ENCODE data around the gene HAPSTR1. TPM values are rescaled to one million over a fixed set of nuclear protein-coding genes. Genes with fewer than 3 reads are reported as not detected.
A peak's percentile ranks its signal among the peaks of the same experiment; 100 is the strongest.

Gene HAPSTR1
- total and polyA plus RNA-seq, 7 donors, result 15.1 to 80.0 (median 54.5) TPM

DNA sequence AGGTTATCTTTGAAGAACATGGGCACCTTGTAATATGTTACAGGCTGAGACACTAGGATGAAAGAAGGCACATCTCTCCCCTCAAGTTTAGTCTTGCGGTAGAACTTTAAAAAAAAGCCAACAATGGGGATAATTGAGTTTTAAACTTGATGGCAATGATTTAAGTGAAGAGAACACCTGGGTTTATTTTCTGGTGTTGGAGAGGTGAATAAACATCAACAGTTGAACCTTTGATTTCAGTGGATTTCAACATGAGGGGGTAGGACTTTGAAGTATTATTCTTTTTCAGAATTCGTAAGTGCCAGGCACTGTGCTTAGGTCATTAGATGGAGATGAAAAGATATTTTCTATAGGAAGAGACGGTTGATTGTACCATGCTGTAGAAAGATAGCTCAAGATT is 22.3 kb downstream of the HAPSTR1 start:
- Histone ChIP-seq H3K27ac (no peak overlapping the region), H3K36me3 (ENCODE audit: insufficient read depth in 1 of 2, low read depth in 1 of 2) (peaks cover 4 to 24% of the 10 kb centered on the region in 2 donors)

GRCh38 chr16:9114112-9114511 is 22.7 kb downstream of the HAPSTR1 start:
- no peak for DNase-seq
- peaks cover 86% of the 10 kb centered on the region for H3K4me1 ChIP-seq
- H3K36me3 ChIP-seq (ENCODE audit: insufficient read depth in 1 of 2, low read depth in 1 of 2), result peaks cover 4 to 27% of the 10 kb centered on the region in 2 donors
- H3K9me3 ChIP-seq, result no peaks in the 10 kb centered on the region
- TF ChIP-seq, protein P1, sequence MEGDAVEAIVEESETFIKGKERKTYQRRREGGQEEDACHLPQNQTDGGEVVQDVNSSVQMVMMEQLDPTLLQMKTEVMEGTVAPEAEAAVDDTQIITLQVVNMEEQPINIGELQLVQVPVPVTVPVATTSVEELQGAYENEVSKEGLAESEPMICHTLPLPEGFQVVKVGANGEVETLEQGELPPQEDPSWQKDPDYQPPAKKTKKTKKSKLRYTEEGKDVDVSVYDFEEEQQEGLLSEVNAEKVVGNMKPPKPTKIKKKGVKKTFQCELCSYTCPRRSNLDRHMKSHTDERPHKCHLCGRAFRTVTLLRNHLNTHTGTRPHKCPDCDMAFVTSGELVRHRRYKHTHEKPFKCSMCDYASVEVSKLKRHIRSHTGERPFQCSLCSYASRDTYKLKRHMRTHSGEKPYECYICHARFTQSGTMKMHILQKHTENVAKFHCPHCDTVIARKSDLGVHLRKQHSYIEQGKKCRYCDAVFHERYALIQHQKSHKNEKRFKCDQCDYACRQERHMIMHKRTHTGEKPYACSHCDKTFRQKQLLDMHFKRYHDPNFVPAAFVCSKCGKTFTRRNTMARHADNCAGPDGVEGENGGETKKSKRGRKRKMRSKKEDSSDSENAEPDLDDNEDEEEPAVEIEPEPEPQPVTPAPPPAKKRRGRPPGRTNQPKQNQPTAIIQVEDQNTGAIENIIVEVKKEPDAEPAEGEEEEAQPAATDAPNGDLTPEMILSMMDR (IDR thresholded peaks at IDR 0.05), result no peak
- H3K4me3 ChIP-seq, result no peak overlapping the region
- WGBS, 3 donors, result 75 to 80% (median 77%) methylated on average over 5 of the region's 5 CpGs
- intact Hi-C loops (cut with DNase I), result loop anchor here in 1 of 2 donors (10.0 kb wide), 1 partner anchor 219 kb away; no protein-coding TSS in a partner anchor
- H3K27me3 ChIP-seq (ENCODE audit: insufficient read depth in 3 of 3, low read length in 2 of 3), result no peaks in the 10 kb centered on the region
- H3K27ac ChIP-seq, result no peak overlapping the region
- ATAC-seq, result no peak

More for the DNA sequence above, 22.3 kb downstream of the HAPSTR1 start:
- H3K4me3 ChIP-seq, result no peak overlapping the region
- DNase-seq (no peak), ATAC-seq (no peak)
- intact Hi-C loops (cut with DNase I), result loop anchor here in 1 of 2 donors (10.0 kb wide), 1 partner anchor 219 kb away; no protein-coding TSS in a partner anchor
- H3K27me3 ChIP-seq (ENCODE audit: insufficient read depth in 3 of 3, low read length in 2 of 3), result no peaks in the 10 kb centered on the region
- WGBS, 3 donors, result 92 to 95% (median 94%) methylated on average over 3 of the region's 3 CpGs
- H3K9me3 ChIP-seq, result no peaks in the 10 kb centered on the region
- TF ChIP-seq, protein P1 (IDR thresholded peaks at IDR 0.05), result no peak
- peaks cover 87% of the 10 kb centered on the region for H3K4me1 ChIP-seq

DNA sequence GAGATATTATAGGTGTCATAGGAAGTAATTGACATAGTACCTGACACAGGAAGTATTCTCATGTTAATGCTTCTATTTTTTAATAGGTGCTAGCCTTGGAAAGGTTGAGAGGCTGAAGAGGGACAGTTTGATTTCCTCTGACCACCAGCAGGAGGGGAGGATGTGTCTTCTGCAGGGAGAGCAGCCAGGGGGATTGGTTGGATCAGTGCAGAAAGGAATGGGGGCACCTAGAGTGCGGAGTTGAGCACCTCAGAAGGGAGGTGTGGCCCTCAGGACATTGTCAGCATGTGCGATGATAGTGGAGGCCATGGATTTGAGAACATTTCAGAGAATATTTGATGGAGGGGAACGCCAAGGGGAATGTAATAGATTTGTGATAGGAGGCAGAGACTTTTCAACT is 23.4 kb downstream of the HAPSTR1 start:
- no peaks in the 10 kb centered on the region for H3K9me3 ChIP-seq
- DNase-seq (no peak), ATAC-seq (no peak)
- WGBS, 3 donors, result 96 to 97% (median 96%) methylated on average over 3 of the region's 3 CpGs
- H3K27me3 ChIP-seq (ENCODE audit: insufficient read depth in 3 of 3, low read length in 2 of 3), result no peaks in the 10 kb centered on the region
- intact Hi-C loops (cut with DNase I), result loop anchor here in 1 of 2 donors (10.0 kb wide), 1 partner anchor 220 kb away; no protein-coding TSS in a partner anchor
- peaks cover 4 to 27% of the 10 kb centered on the region in 2 donors for H3K36me3 ChIP-seq (ENCODE audit: insufficient read depth in 1 of 2, low read depth in 1 of 2)
- H3K4me3 ChIP-seq, result no peak overlapping the region
- TF ChIP-seq, protein P1 (IDR thresholded peaks at IDR 0.05), result no peak
- no peak overlapping the region for H3K27ac ChIP-seq
- peaks cover 86% of the 10 kb centered on the region for H3K4me1 ChIP-seq

GRCh38 chr16:9115277-9115676 is 23.8 kb downstream of the HAPSTR1 start:
- WGBS, 3 donors, result 73 to 77% (median 75%) methylated on average over 3 of the region's 3 CpGs
- H3K36me3 ChIP-seq (ENCODE audit: insufficient read depth in 1 of 2, low read depth in 1 of 2), result peaks cover 4 to 27% of the 10 kb centered on the region in 2 donors
- H3K27ac ChIP-seq, result no peak overlapping the region
- H3K27me3 ChIP-seq (ENCODE audit: insufficient read depth in 3 of 3, low read length in 2 of 3), result no peaks in the 10 kb centered on the region
- peaks cover 82% of the 10 kb centered on the region for H3K4me1 ChIP-seq
- no peak overlapping the region for H3K4me3 ChIP-seq
- intact Hi-C loops (cut with DNase I), result loop anchor here in 1 of 2 donors (10.0 kb wide), 1 partner anchor 220 kb away; no protein-coding TSS in a partner anchor
- no peaks in the 10 kb centered on the region for H3K9me3 ChIP-seq
- no peak for DNase-seq
- peak in 1 of 4 donors; percentile 16 for ATAC-seq
- TF ChIP-seq, protein P1 (IDR thresholded peaks at IDR 0.05), result no peak

- no peaks in the 10 kb centered on the region for H3K9me3 ChIP-seq
- H3K36me3 ChIP-seq (ENCODE audit: insufficient read depth in 1 of 2, low read depth in 1 of 2), result peaks cover 4 to 28% of the 10 kb centered on the region in 2 donors
- peaks cover 73% of the 10 kb centered on the region for H3K4me1 ChIP-seq
- no peaks in the 10 kb centered on the region for H3K27me3 ChIP-seq (ENCODE audit: insufficient read depth in 3 of 3, low read length in 2 of 3)
- intact Hi-C loops (cut with DNase I), result loop anchor here in 1 of 2 donors (10.0 kb wide), 1 partner anchor 221 kb away; no protein-coding TSS in a partner anchor
- DNase-seq, result no peak
- WGBS, 3 donors, result 95 to 100% (median 97%) methylated on average over 2 of the region's 2 CpGs
- no peak for ATAC-seq
- H3K27ac ChIP-seq, result no peak overlapping the region
- H3K4me3 ChIP-seq, result no peak overlapping the region
- TF ChIP-seq, protein P1 (IDR thresholded peaks at IDR 0.05), result no peak
Measured at GRCh38 chr16:9116141-9116540, 24.7 kb downstream of the HAPSTR1 start.

All from psoas muscle (tissue), 8 donors.